Spleen (tissue), 7 donors: ENCODE data around the gene ANO4.

Experiments used
- POLR2A ChIP-seq, 3 donors: fragments of 450-650 bp; IDR thresholded peaks; one replicate each; pipeline ENCODE4 v1.5.1; 2017; ENCODE audit warnings: antibody characterized with exemption in 3 of 3, mild to moderate bottlenecking in 1 of 3
- TF ChIP-seq, protein P1 (sequence below), 11 experiments: fragments of 200-600 bp in 7 of 11; fragments of 450-650 bp in 4 of 11; sonication (generic) in 4 of 11; IDR thresholded peaks in 8 of 11; conservative IDR thresholded peaks in 3 of 11; 1 replicate in 7 of 11; 2 replicates in 4 of 11; pipeline versions ENCODE4 v1.4.0 to v1.8.0; 2016 to 2021; ENCODE audit warnings: antibody characterized with exemption in 11 of 11, inconsistent platforms in 4 of 11, mild to moderate bottlenecking in 1 of 11
- donor health status: DM: no; HTN: no; CAD: no; lungs with moderate emphysema.
- donor health status: DM: no; HTN: no; CAD: no.
- donor health status: DM: no; HTN: no; CAD: no.

DNA sequence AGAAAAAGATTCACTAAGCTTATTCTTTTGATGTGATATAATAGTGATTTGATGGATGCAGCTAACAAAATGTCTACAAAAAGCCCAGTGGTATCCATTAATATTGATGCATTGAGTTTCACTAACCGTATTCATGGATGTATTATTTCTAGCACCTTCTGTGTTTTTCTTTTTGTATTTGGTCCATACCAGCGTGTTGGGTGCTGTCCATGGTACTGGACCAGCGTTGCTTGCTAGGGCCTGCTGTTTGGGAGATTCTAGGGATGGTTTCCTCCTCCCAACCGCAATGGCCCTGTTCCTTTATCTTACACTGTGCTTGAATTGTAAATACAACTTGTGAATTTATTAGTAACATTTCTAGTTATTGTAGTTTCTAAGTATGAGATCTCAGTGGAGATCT lies 31.7 kb downstream of the ANO4 start:
- TF ChIP-seq POLR2A (IDR thresholded peaks at IDR 0.05), result no peak
- TF ChIP-seq, protein P1, sequence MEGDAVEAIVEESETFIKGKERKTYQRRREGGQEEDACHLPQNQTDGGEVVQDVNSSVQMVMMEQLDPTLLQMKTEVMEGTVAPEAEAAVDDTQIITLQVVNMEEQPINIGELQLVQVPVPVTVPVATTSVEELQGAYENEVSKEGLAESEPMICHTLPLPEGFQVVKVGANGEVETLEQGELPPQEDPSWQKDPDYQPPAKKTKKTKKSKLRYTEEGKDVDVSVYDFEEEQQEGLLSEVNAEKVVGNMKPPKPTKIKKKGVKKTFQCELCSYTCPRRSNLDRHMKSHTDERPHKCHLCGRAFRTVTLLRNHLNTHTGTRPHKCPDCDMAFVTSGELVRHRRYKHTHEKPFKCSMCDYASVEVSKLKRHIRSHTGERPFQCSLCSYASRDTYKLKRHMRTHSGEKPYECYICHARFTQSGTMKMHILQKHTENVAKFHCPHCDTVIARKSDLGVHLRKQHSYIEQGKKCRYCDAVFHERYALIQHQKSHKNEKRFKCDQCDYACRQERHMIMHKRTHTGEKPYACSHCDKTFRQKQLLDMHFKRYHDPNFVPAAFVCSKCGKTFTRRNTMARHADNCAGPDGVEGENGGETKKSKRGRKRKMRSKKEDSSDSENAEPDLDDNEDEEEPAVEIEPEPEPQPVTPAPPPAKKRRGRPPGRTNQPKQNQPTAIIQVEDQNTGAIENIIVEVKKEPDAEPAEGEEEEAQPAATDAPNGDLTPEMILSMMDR (IDR thresholded peaks at IDR 0.05 in 8 of 11, conservative IDR thresholded peaks at IDR 0.05 in 3 of 11), result no peak
